ENCODE results near the gene CATSPERE. TPM values are rescaled to one million over a fixed set of nuclear protein-coding genes. Genes with fewer than 3 reads are reported as not detected.
A peak's percentile ranks its signal among the peaks of the same experiment; 100 is the strongest.
"Not testable (repeated sequence)": the region's sequence is repeated elsewhere in the genome, so short reads cannot be mapped to it uniquely, and the experiment has no call there.

CATSPERE gene
- polyA plus RNA-seq, 6 donors from 2014 or later: 0.16 to 1.5 (median 0.91) TPM

- DNase-seq: no peak
- H3K27me3 Mint-ChIP-seq: no peaks in the 10 kb centered on the region
- peaks cover 20 to 27% (median 24%) of the 10 kb centered on the region in 3 donors for H3K4me1 Mint-ChIP-seq
- ATAC-seq (ENCODE audit: low read depth in 2 of 2): no peak
- H3K4me3 Mint-ChIP-seq: no peak overlapping the region
- H3K27ac Mint-ChIP-seq: no peak overlapping the region
- peaks cover 0 to 10% of the 10 kb centered on the region in 2 donors for H3K36me3 Mint-ChIP-seq
- peaks cover 0 to 2% (median 0%) of the 10 kb centered on the region in 7 donors for H3K9me3 Mint-ChIP-seq
Observed at GRCh38 chr1:244653439-244654107, 192.5 kb downstream of the CATSPERE start.

GRCh38 chr1:244654108-244655038 lies 193.3 kb downstream of the CATSPERE start:
- DNase-seq (no peak), ATAC-seq (ENCODE audit: low read depth in 2 of 2) (no peak)
- H3K27me3 Mint-ChIP-seq: no peaks in the 10 kb centered on the region
- peaks cover 23 to 32% (median 29%) of the 10 kb centered on the region in 3 donors for H3K4me1 Mint-ChIP-seq
- H3K27ac Mint-ChIP-seq: no peak overlapping the region
- H3K9me3 Mint-ChIP-seq: peaks cover 0 to 2% (median 0%) of the 10 kb centered on the region in 7 donors
- no peak overlapping the region for H3K4me3 Mint-ChIP-seq
- H3K36me3 Mint-ChIP-seq: peaks cover 2 to 10% of the 10 kb centered on the region in 2 donors

DNA sequence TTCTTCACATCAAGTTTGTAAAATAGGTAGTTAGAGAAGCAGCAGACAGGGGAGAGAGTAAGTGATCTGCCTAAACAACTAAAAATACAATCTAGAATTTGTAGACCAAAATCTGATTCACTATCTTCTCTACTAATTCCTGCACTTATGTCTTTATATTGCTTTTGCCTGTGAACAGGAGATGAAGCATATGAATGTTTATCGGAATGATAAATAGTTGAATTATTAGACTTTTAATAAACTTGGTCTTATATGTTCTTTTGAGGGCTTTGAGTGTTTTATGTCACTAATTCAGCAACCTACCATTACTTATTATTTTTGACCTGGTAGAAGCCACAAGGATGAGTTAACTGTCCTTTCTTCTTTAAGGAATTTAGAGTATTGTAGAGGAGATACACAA lies 194.1 kb downstream of the CATSPERE start:
- no peak overlapping the region for H3K27ac Mint-ChIP-seq
- H3K36me3 Mint-ChIP-seq: peaks cover 5 to 10% of the 10 kb centered on the region in 2 donors
- no peaks in the 10 kb centered on the region for H3K27me3 Mint-ChIP-seq
- H3K4me3 Mint-ChIP-seq: no peak overlapping the region
- ATAC-seq (ENCODE audit: low read depth in 2 of 2) (no peak), DNase-seq (no peak)
- H3K4me1 Mint-ChIP-seq: peaks cover 26 to 35% (median 31%) of the 10 kb centered on the region in 3 donors
- H3K9me3 Mint-ChIP-seq: peaks cover 0 to 2% (median 0%) of the 10 kb centered on the region in 7 donors

- H3K9me3 Mint-ChIP-seq: peaks cover 0 to 2% (median 0%) of the 10 kb centered on the region in 7 donors
- peaks cover 19 to 28% (median 27%) of the 10 kb centered on the region in 3 donors for H3K4me1 Mint-ChIP-seq
Observed at GRCh38 chr1:244657421-244657820, 196.3 kb downstream of the CATSPERE start.

GRCh38 chr1:244659694-244660093 lies 198.6 kb downstream of the CATSPERE start:
- Mint-ChIP-seq H3K27ac (peak overlapping the region in 1 of 6 donors; percentile 22), H3K4me3 (no peak overlapping the region), H3K27me3 (no peaks in the 10 kb centered on the region), H3K4me1 (peaks cover 17 to 37% (median 36%) of the 10 kb centered on the region in 3 donors), H3K9me3 (peaks cover 0 to 2% (median 0%) of the 10 kb centered on the region in 7 donors), H3K36me3 (peaks cover 5 to 10% of the 10 kb centered on the region in 2 donors)
- no peak for ATAC-seq (ENCODE audit: low read depth in 2 of 2)
- DNase-seq: no peak

More at GRCh38 chr1:244657421-244657820, 196.3 kb downstream of the CATSPERE start:
- no peaks in the 10 kb centered on the region for H3K27me3 Mint-ChIP-seq
- ATAC-seq (ENCODE audit: low read depth in 2 of 2) (no peak), DNase-seq (no peak)
- peak overlapping the region in 1 of 8 donors; percentile 36 for H3K4me3 Mint-ChIP-seq
- peak overlapping the region in 1 of 6 donors; percentile 31 for H3K27ac Mint-ChIP-seq
- H3K36me3 Mint-ChIP-seq: peaks cover 5 to 10% of the 10 kb centered on the region in 2 donors

- peaks cover 17 to 37% (median 36%) of the 10 kb centered on the region in 3 donors for H3K4me1 Mint-ChIP-seq
- H3K9me3 Mint-ChIP-seq: peaks cover 0 to 2% (median 0%) of the 10 kb centered on the region in 7 donors
- no peak for ATAC-seq (ENCODE audit: low read depth in 2 of 2)
- peaks cover 5 to 10% of the 10 kb centered on the region in 2 donors for H3K36me3 Mint-ChIP-seq
- no peaks in the 10 kb centered on the region for H3K27me3 Mint-ChIP-seq
- DNase-seq: no peak
- no peak overlapping the region for H3K27ac Mint-ChIP-seq
- no peak overlapping the region for H3K4me3 Mint-ChIP-seq
Observed at GRCh38 chr1:244660595-244660994, 199.5 kb downstream of the CATSPERE start.

- peaks cover 5 to 10% of the 10 kb centered on the region in 2 donors for H3K36me3 Mint-ChIP-seq
- not testable (repeated sequence) for H3K4me3 Mint-ChIP-seq; H3K27me3 Mint-ChIP-seq; H3K9me3 Mint-ChIP-seq; ATAC-seq (ENCODE audit: low read depth in 2 of 2); H3K27ac Mint-ChIP-seq; DNase-seq
- peaks cover 16 to 37% (median 32%) of the 10 kb centered on the region in 3 donors for H3K4me1 Mint-ChIP-seq
Observed at GRCh38 chr1:244661569-244662312, 200.7 kb downstream of the CATSPERE start.

DNA sequence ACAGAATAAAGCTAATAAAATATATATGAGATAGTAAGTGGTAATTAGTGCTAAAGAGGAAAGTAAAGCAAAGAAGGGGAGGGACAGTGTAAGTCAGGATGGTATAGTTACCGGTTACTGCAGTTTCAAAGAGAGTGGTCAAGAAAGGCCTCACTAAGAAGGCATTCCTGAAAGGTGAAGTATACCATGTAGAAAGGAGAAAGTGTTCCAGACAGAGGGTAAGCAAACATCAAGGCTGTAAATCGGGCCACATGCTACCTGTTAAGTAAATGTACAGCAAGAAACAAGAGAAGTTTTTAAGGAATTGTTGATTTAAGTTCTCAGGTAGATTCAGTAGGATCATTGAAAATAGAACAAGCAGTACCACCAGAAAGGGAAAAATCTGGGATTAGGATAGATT lies 201.5 kb downstream of the CATSPERE start:
- Mint-ChIP-seq H3K4me3 (peak overlapping the region in 6 of 8 donors; percentile 2 to 85 (median 22)), H3K36me3 (peaks cover 3 to 5% of the 10 kb centered on the region in 2 donors), H3K27me3 (no peaks in the 10 kb centered on the region), H3K27ac (peak overlapping the region in 4 of 6 donors; percentile 30 to 57 (median 54)), H3K4me1 (peaks cover 11 to 30% (median 27%) of the 10 kb centered on the region in 3 donors), H3K9me3 (no peaks in the 10 kb centered on the region)
- no peak for ATAC-seq (ENCODE audit: low read depth in 2 of 2)
- DNase-seq: no peak

DNA sequence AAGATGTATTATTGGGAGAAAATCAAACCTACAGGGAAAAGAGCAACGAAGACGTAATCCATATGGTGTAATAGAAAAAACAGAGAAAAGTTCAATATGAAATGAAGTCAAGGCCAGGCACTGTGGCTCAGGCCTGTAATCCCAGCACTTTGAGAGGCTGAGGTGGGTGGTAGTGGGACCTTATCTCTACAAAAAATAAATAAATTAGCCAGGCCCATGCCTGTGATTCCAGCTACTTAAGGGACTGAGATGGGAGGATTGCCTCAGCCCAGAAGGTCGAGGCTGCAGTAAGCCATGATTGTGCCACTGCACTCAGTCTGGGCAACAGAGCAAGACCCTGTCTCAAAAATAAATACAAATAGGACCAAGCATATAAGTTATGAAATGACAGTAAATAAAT lies 203.3 kb downstream of the CATSPERE start:
- peak overlapping the region in 2 of 8 donors; percentile 2 to 20 for H3K4me3 Mint-ChIP-seq
- ATAC-seq (ENCODE audit: low read depth in 2 of 2): no peak
- peaks cover 0 to 3% of the 10 kb centered on the region in 2 donors for H3K36me3 Mint-ChIP-seq
- H3K4me1 Mint-ChIP-seq: peaks cover 8 to 16% (median 15%) of the 10 kb centered on the region in 3 donors
- no peak for DNase-seq
- peak overlapping the region in 1 of 6 donors; percentile 31 for H3K27ac Mint-ChIP-seq
- no peaks in the 10 kb centered on the region for H3K9me3 Mint-ChIP-seq
- no peaks in the 10 kb centered on the region for H3K27me3 Mint-ChIP-seq

DNA sequence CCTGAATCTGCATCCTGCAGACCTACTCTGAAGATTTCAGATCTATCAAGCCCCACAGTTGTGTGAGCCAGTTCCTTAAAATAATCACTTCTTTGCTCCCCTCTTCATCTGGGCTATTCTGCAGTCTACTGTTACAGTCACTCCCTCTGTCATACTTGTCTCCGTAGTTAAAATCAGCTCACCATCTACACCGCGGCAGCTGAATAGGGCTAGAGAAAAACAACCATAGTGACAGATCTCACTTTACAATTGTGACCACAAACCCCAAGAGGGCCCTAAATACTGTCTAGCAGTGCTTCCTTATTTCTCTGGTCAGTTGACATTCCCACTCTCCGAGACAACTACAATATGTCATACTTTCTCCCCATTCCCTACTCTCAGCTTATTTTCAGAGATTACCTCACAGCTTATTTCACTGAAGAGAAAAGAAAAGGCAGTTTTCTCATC lies 204.7 kb downstream of the CATSPERE start:
- DNase-seq: peak; percentile 35
- Mint-ChIP-seq H3K4me1 (peaks cover 5 to 15% (median 13%) of the 10 kb centered on the region in 3 donors), H3K27me3 (no peaks in the 10 kb centered on the region), H3K27ac (no peak overlapping the region), H3K36me3 (no peaks in the 10 kb centered on the region), H3K9me3 (no peaks in the 10 kb centered on the region), H3K4me3 (no peak overlapping the region)
- ATAC-seq (ENCODE audit: low read depth in 2 of 2): peak; percentile 72 to 89

DNA sequence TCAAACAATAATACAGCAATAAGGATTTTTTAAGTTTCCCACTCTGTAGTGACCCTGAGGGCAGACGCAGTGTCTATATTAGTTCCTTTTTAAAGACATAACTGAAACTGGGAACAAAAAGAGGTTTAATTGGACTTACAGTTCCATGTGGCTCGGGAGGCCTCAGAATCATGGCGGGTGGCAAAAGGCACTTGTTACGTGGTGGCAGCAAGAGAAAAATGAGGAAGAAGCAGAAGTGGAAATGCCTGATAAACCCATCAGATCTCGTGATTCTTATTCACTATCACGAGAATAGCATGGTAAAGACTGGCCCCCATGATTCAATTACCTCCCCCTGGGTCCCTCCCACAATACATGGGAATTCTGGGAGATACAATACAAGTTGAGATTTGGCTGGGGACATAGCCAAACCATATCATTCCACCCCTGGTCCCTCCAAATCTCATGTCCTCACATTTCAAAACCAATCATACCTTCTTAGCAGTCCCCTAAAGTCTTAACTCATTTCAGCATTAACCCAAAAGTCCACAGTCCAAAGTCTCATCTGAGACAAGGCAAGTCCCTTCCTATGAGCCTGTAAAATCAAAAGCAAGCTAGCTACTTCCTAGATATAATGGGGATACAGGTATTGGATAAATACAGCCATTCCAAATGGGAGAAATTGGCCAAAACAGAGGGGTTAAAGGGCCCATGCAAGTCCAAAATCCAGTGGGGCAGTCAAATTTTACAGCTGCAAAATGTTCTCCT lies 205.8 kb downstream of the CATSPERE start:
- not testable (repeated sequence) for H3K27me3 Mint-ChIP-seq; DNase-seq; H3K9me3 Mint-ChIP-seq; H3K36me3 Mint-ChIP-seq; ATAC-seq (ENCODE audit: low read depth in 2 of 2)
- Mint-ChIP-seq H3K27ac (peak overlapping the region in 2 of 6 donors; percentile 39 to 67), H3K4me3 (peak overlapping the region in 1 of 8 donors; percentile 7), H3K4me1 (peaks cover 5 to 23% (median 13%) of the 10 kb centered on the region in 3 donors)

GRCh38 chr1:244667797-244668196 lies 206.7 kb downstream of the CATSPERE start:
- Mint-ChIP-seq H3K27me3 (no peaks in the 10 kb centered on the region), H3K4me3 (no peak overlapping the region), H3K9me3 (peaks cover 0 to 2% (median 0%) of the 10 kb centered on the region in 7 donors), H3K4me1 (peaks cover 2 to 24% (median 9%) of the 10 kb centered on the region in 3 donors), H3K27ac (peak overlapping the region in 2 of 6 donors; percentile 4 to 9), H3K36me3 (no peaks in the 10 kb centered on the region)
- ATAC-seq (ENCODE audit: low read depth in 2 of 2) (no peak), DNase-seq (no peak)
